HS-27A (cell line): ENCODE measurements around the gene PLXNB2.

Experiments used
- DNase-seq: peaks from one replicate; pipeline ENCODE4 v3.0.0-alpha.2; 2012; ENCODE audit warnings: low read depth, missing footprints

Gene PLXNB2

DNA sequence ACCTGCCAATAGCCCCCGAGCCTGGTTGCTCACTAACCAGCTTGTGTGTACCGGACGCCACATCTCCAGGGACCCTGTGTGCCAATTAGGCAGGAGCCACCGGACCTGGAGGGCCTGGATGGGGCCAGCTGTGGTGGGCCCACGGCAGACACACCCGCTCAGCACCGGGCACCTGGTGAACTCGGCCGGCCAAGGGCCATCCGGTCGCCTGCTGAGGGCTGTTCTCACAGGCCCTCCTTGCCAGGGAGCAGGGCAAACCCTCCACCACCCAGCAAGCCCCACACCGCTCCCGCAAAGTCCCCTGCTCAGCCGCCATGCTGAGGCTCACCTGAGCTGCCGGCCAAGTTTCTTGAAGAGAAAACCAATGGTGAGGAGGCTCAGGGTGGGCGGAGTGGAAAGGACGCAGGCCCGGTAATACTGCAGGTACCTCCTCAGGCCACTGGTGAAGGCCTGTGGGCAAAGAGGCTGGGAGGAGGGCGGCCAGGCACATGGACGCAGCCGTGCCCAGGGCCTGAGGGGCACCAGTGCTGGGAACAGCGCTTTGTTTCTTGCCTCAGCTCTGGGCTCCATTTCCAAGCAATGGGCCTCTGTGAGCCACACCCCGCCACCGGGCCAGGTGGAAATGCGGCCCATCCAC is 79.7 kb downstream of the PLXNB2 start:
- DNase-seq = no peak

- DNase-seq = no peak
Observed at GRCh38 chr22:50226875-50227165, 80.6 kb downstream of the PLXNB2 start.

GRCh38 chr22:50226063-50226874 is 81.2 kb downstream of the PLXNB2 start:
- no peak for DNase-seq

DNA sequence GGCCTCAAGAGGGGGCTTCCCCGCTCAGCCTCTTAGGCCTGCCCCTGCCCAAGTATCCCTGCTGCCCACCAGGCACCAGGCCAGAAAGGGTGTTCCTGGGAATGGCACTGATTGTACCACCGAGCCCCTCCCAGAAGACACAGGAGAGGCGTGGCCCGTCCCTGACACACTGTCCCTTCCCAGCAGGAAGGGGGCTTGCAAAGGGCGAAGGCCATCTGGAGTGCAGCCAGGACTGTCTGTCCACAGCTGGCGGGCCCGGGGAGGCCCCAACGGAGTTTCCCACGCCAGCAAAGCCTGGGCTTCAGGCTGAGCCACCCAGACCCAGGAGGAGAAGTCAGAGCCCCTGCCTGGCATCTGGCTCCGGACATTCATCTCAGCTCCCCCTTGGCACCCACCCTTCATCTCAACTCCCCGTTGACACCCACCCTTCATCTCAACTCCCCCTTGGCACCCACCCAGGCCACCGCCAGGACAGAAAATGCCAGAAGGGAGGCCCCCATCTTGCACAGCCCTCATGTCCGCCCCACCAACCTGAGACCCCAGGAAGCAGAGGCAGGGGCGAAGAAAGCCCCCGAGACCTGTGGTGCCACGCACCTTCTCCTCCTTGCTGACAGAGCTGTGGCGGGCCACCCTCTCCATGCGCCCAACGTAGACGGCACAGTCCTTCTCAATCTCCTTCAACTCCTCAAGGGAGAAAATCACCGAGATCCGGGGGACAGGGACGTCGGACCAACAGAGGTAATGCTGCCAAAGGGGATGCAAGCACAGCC is 82.1 kb downstream of the PLXNB2 start:
- DNase-seq = no peak
